Activated T-cell treated with anti-CD3 and anti-CD28 coated beads, Interleukin-2, amount 50 U/mL, for 4 hours (primary cell): ENCODE measurements around the gene TEAD2. TPM values are rescaled to one million over a fixed set of nuclear protein-coding genes. Genes with fewer than 3 reads are reported as not detected.
A peak's percentile ranks its signal among the peaks of the same experiment; 100 is the strongest.

ENCODE experiments used
- ATAC-seq, 2 donors: fragments of 200-7000 bp; cut with Tn5 transposase; one replicate each; pipeline ENCODE4 v1.10.0; 2021
- DNase-seq: peaks from one replicate; pipeline ENCODE4 v3.0.0-alpha.2; 2020
- H3K27me3 Mint-ChIP-seq: one replicate; pipeline ENCODE4 v1.8.0; 2021; ENCODE audit warnings: low read depth, mixed read lengths
- H3K36me3 Mint-ChIP-seq: one replicate; pipeline ENCODE4 v1.8.0; 2022; ENCODE audit warnings: mixed read lengths; ENCODE audit not compliant: insufficient read depth
- H3K4me1 Mint-ChIP-seq: one replicate; pipeline ENCODE4 v1.8.0; 2021; ENCODE audit warnings: low read depth, mixed read lengths
- H3K4me3 Mint-ChIP-seq: one replicate; pipeline ENCODE4 v1.8.0; 2021; ENCODE audit warnings: mild to moderate bottlenecking, moderate library complexity, mixed read lengths
- H3K9me3 Mint-ChIP-seq: one replicate; pipeline ENCODE4 v1.8.0; 2021; ENCODE audit warnings: mixed read lengths
- total RNA-seq, 3 donors: library from RNA; stranded (reverse); gene quantifications; one replicate each; pipeline ENCODE4 v1.2.1, GENCODE V29; 2021

TEAD2 gene
- total RNA-seq, 3 donors from 2014 or later = 0.16 to 0.33 TPM; not detected in 1

GRCh38 chr19:49366110-49366509 lies 3.9 kb upstream of the TEAD2 start:
- ATAC-seq (no peak), DNase-seq (no peak)
- Mint-ChIP-seq H3K36me3 (no peaks in the 10 kb centered on the region), H3K4me1 (peaks cover 10% of the 10 kb centered on the region), H3K27me3 (peaks cover 18% of the 10 kb centered on the region), H3K9me3 (peaks cover 3% of the 10 kb centered on the region), H3K4me3 (no peak overlapping the region)

GRCh38 chr19:49364083-49364737 lies 2.0 kb upstream of the TEAD2 start:
- Mint-ChIP-seq H3K4me3 (no peak overlapping the region), H3K4me1 (peaks cover 14% of the 10 kb centered on the region), H3K9me3 (no peaks in the 10 kb centered on the region), H3K36me3 (no peaks in the 10 kb centered on the region), H3K27me3 (peaks cover 19% of the 10 kb centered on the region)
- DNase-seq = no peak
- ATAC-seq = no peak

DNA sequence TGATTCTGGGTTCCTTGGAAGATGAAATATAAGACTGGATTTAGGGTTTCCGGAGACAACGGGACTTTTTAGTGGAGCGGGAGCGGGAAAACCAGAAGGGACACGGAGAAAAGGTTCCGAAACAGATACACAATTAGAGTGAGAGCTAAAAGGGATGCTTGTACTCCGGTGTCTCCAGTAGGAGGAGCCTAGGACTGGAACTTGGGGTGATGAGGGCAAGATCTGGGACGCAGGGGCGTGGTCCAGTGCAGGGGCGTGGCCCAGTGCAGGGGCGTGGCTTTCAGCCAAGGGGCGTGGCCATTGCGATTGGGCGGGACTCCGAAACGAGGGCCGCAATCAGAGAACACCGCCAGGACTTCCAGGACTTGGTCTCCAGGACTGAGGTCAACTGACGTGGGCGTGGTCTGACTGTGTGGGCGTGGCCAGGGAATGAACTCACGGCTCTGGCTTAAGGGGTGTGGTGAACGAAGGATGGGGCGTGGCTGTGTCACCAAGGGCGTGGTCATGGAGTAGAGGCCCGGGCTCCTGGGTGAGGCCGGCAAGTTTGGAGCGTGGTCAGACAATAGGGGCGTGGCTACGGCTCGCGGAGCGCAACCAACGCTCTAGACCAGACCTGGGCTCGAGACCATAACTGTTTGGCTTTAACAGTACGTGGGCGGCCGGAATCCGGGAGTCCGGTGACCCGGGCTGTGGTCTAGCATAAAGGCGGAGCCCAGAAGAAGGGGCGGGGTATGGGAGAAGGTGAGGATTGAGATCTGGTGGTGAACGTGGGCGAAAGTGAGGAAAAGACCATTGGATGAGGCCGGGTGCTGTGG lies 1.3 kb upstream of the TEAD2 start, which contains the start of gene DKKL1:
TSS of gene DKKL1 (plus strand) at position 610 of the 815 bp plus-strand sequence. CDS start at position 732, 122 bp downstream.
- DNase-seq (peak; percentile 51), ATAC-seq (peak; percentile 76 to 81)
- peaks cover 14% of the 10 kb centered on the region for H3K4me1 Mint-ChIP-seq
- no peaks in the 10 kb centered on the region for H3K36me3 Mint-ChIP-seq
- H3K4me3 Mint-ChIP-seq = no peak within 1 kb of the TSS
- H3K27me3 Mint-ChIP-seq = peaks cover 19% of the 10 kb centered on the region
- no peaks in the 10 kb centered on the region for H3K9me3 Mint-ChIP-seq

GRCh38 chr19:49362929-49363267 lies 682 bp upstream of the TEAD2 start:
- H3K36me3 Mint-ChIP-seq = no peaks in the 10 kb centered on the region
- ATAC-seq (peak in 1 of 2 donors; percentile 38), DNase-seq (no peak)
- no peak overlapping the region for H3K4me3 Mint-ChIP-seq
- peaks cover 19% of the 10 kb centered on the region for H3K27me3 Mint-ChIP-seq
- H3K9me3 Mint-ChIP-seq = no peaks in the 10 kb centered on the region
- H3K4me1 Mint-ChIP-seq = peaks cover 14% of the 10 kb centered on the region

GRCh38 chr19:49361438-49362047 lies 673 bp downstream of the TEAD2 start:
- ATAC-seq = no peak
- H3K27me3 Mint-ChIP-seq = peaks cover 22% of the 10 kb centered on the region
- no peaks in the 10 kb centered on the region for H3K36me3 Mint-ChIP-seq

GRCh38 chr19:49359851-49360820 lies 2.1 kb downstream of the TEAD2 start:
- H3K4me3 Mint-ChIP-seq = no peak overlapping the region
- H3K27me3 Mint-ChIP-seq = peaks cover 30% of the 10 kb centered on the region
- no peak for DNase-seq
- H3K9me3 Mint-ChIP-seq = no peaks in the 10 kb centered on the region
- no peaks in the 10 kb centered on the region for H3K36me3 Mint-ChIP-seq
- ATAC-seq = no peak
- H3K4me1 Mint-ChIP-seq = peaks cover 22% of the 10 kb centered on the region

More at GRCh38 chr19:49361438-49362047, 673 bp downstream of the TEAD2 start:
- H3K4me1 Mint-ChIP-seq = peaks cover 14% of the 10 kb centered on the region
- no peaks in the 10 kb centered on the region for H3K9me3 Mint-ChIP-seq
- DNase-seq = no peak
- H3K4me3 Mint-ChIP-seq = peak overlapping the region; percentile 54

- DNase-seq (no peak), ATAC-seq (no peak)
- Mint-ChIP-seq H3K36me3 (no peaks in the 10 kb centered on the region), H3K4me3 (no peak overlapping the region), H3K9me3 (no peaks in the 10 kb centered on the region), H3K27me3 (peaks cover 36% of the 10 kb centered on the region), H3K4me1 (peaks cover 20% of the 10 kb centered on the region)
Observed at GRCh38 chr19:49357186-49357585, 5.0 kb downstream of the TEAD2 start.

DNA sequence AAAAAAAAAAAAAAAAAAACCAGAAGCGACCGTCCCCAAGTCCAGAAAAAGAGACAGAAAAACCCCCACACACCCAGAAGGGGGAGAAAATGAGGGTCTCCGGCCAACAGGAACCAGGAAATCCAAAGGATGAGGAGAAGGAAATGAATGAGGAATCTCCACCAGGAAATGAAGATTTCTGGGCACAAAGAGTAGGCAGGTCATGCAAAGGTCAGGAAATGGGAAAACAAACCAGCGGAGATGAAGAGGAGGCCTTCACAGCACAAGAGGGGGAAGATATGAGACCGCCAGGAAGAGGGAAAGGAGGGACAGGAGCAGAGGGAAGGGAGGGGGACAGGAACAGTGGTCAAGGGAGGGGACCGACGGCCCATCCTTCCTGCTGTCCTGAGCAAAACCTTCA lies 5.8 kb downstream of the TEAD2 start:
- Mint-ChIP-seq H3K27me3 (peaks cover 31% of the 10 kb centered on the region), H3K4me1 (peaks cover 13% of the 10 kb centered on the region), H3K4me3 (no peak overlapping the region), H3K9me3 (no peaks in the 10 kb centered on the region), H3K36me3 (no peaks in the 10 kb centered on the region)
- DNase-seq = no peak
- no peak for ATAC-seq

- peaks cover 28% of the 10 kb centered on the region for H3K27me3 Mint-ChIP-seq
- H3K4me3 Mint-ChIP-seq = no peak overlapping the region
- ATAC-seq (no peak), DNase-seq (no peak)
- no peaks in the 10 kb centered on the region for H3K9me3 Mint-ChIP-seq
- H3K4me1 Mint-ChIP-seq = peaks cover 11% of the 10 kb centered on the region
- H3K36me3 Mint-ChIP-seq = no peaks in the 10 kb centered on the region
Observed at GRCh38 chr19:49355909-49356353, 6.3 kb downstream of the TEAD2 start.

GRCh38 chr19:49349567-49349966 lies 12.6 kb downstream of the TEAD2 start:
- peaks cover 5% of the 10 kb centered on the region for H3K4me1 Mint-ChIP-seq
- DNase-seq (no peak), ATAC-seq (no peak)
- no peaks in the 10 kb centered on the region for H3K36me3 Mint-ChIP-seq
- H3K4me3 Mint-ChIP-seq = no peak overlapping the region
- H3K27me3 Mint-ChIP-seq = peaks cover 1% of the 10 kb centered on the region
- no peaks in the 10 kb centered on the region for H3K9me3 Mint-ChIP-seq

DNA sequence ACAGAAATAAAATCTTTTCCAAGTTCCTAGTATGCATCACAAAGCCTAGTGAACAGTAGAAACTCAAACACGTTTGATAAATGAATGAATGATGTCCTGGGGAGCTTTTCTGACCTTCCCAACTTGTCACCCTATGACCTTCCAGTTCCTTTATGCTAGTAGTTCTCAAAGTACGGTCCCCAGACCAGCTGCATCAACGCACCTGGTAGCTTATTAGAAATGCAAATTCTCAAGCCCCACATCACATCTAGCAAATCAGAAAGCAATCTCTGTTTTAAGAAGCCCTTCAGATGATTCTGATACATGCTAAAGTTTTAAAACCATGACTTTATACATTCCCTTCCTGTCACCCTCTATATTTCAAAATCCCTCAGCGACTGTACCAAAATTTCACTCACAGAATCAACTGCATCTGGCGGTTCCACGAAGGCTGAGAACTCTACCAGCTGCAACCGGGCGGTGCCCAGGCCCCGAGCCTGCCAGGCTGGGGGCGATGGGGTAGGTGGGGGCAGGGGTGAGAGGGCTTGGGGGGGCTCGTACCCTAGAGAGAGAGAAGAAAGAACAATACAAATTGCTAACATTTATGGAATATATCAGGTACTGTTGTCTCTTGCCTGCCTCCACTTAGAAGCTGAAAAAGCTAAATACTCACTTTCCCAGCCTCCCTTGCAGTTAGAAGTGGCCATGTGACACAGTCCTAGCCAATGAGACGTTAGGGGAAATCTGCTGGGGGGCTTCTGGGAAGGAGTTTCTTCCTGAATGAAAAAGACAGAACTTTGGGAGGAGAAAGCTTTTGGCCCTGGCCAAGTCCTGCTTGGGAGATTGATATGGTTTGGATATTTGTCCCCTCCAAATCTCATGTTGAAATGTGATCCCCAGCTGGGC lies 13.7 kb downstream of the TEAD2 start:
- H3K27me3 Mint-ChIP-seq = peaks cover 1% of the 10 kb centered on the region
- ATAC-seq = no peak
- H3K9me3 Mint-ChIP-seq = no peaks in the 10 kb centered on the region
- no peak overlapping the region for H3K4me3 Mint-ChIP-seq
- H3K4me1 Mint-ChIP-seq = peaks cover 6% of the 10 kb centered on the region
- DNase-seq = no peak
- H3K36me3 Mint-ChIP-seq = no peaks in the 10 kb centered on the region

- peaks cover 6% of the 10 kb centered on the region for H3K4me1 Mint-ChIP-seq
- H3K4me3 Mint-ChIP-seq = no peak overlapping the region
- no peak for ATAC-seq
- H3K9me3 Mint-ChIP-seq = no peaks in the 10 kb centered on the region
- DNase-seq = no peak
- H3K36me3 Mint-ChIP-seq = peaks cover 1% of the 10 kb centered on the region
- H3K27me3 Mint-ChIP-seq = peaks cover 1% of the 10 kb centered on the region
Observed at GRCh38 chr19:49347835-49348234, 14.4 kb downstream of the TEAD2 start.

GRCh38 chr19:49347191-49347590 lies 15.0 kb downstream of the TEAD2 start:
- H3K4me3 Mint-ChIP-seq = no peak overlapping the region
- no peak for DNase-seq
- ATAC-seq = no peak
- H3K9me3 Mint-ChIP-seq = no peaks in the 10 kb centered on the region
- H3K36me3 Mint-ChIP-seq = peaks cover 3% of the 10 kb centered on the region
- peaks cover 6% of the 10 kb centered on the region for H3K4me1 Mint-ChIP-seq
- H3K27me3 Mint-ChIP-seq = no peaks in the 10 kb centered on the region
